H9 (cell line): ENCODE data around the gene PLAAT1. TPM values are rescaled to one million over a fixed set of nuclear protein-coding genes. Genes with fewer than 3 reads are reported as not detected.

Experiments used
- DNase-seq: peaks from one replicate; pipeline ENCODE4 v3.0.0-alpha.2; 2017
- H2AFZ ChIP-seq: one replicate; pipeline ENCODE4 v1.6.1; 2013; ENCODE audit warnings: mild to moderate bottlenecking, low read length, control low read depth, moderate library complexity
- H2AK5ac ChIP-seq: 2 replicates; pipeline ENCODE4 v1.6.1; 2013; ENCODE audit warnings: low read length, control low read depth, mixed read lengths; ENCODE audit not compliant: insufficient read length
- H2BK120ac ChIP-seq: one replicate; pipeline ENCODE4 v1.6.1; 2013; ENCODE audit warnings: low read depth, mild to moderate bottlenecking, low read length, control low read depth, inconsistent platforms; ENCODE audit not compliant: poor library complexity, severe bottlenecking
- H2BK12ac ChIP-seq: 2 replicates; pipeline ENCODE4 v1.6.1; 2013; ENCODE audit warnings: low read length, control low read depth, mixed read lengths, low read depth; ENCODE audit not compliant: insufficient read length
- H2BK15ac ChIP-seq: 2 replicates; pipeline ENCODE4 v1.6.1; 2013; ENCODE audit warnings: low read depth, low read length, control low read depth
- H2BK20ac ChIP-seq: one replicate; pipeline ENCODE4 v1.6.1; 2013; ENCODE audit warnings: low read depth, mild to moderate bottlenecking, low read length, control low read depth, inconsistent platforms; ENCODE audit not compliant: poor library complexity, severe bottlenecking
- H2BK5ac ChIP-seq: 2 replicates; pipeline ENCODE4 v1.6.1; 2013; ENCODE audit warnings: low read length, control low read depth, mixed read lengths; ENCODE audit not compliant: insufficient read length
- H3K14ac ChIP-seq: 2 replicates; pipeline ENCODE4 v1.6.1; 2013; ENCODE audit warnings: low read length, control low read depth; ENCODE audit not compliant: insufficient read depth
- H3K18ac ChIP-seq: 2 replicates; pipeline ENCODE4 v1.6.1; 2013; ENCODE audit warnings: low read depth, mild to moderate bottlenecking, mixed read lengths, low read length, control low read depth; ENCODE audit not compliant: insufficient read length
- H3K23ac ChIP-seq: 2 replicates; pipeline ENCODE4 v1.6.1; 2013; ENCODE audit warnings: low read length, control low read depth, mixed read lengths, low read depth; ENCODE audit not compliant: insufficient read length
- H3K23me2 ChIP-seq: 2 replicates; pipeline ENCODE4 v1.6.1; 2013; ENCODE audit warnings: low read depth, mild to moderate bottlenecking, mixed read lengths, low read length, control low read depth; ENCODE audit not compliant: insufficient read length, poor library complexity, severe bottlenecking
- H3K27ac ChIP-seq: 2 replicates; pipeline ENCODE4 v1.5.1; 2013; ENCODE audit warnings: low read length, control low read depth, mixed read lengths, low read depth; ENCODE audit not compliant: insufficient read length
- H3K27me3 ChIP-seq: 2 replicates; pipeline ENCODE4 v1.6.1; 2013; ENCODE audit warnings: low read length, control low read depth, inconsistent platforms; ENCODE audit not compliant: insufficient read depth
- H3K4ac ChIP-seq: 2 replicates; pipeline ENCODE4 v1.6.1; 2013; ENCODE audit warnings: low read depth, mild to moderate bottlenecking, control low read depth, inconsistent platforms, low read length, moderate library complexity
- H3K4me1 ChIP-seq: 2 replicates; pipeline ENCODE4 v1.6.1; 2013; ENCODE audit warnings: low read length, control low read depth, inconsistent platforms; ENCODE audit not compliant: insufficient read depth
- H3K4me2 ChIP-seq: 2 replicates; pipeline ENCODE4 v1.6.1; 2013; ENCODE audit warnings: low read length, control low read depth, mixed read lengths; ENCODE audit not compliant: insufficient read length, insufficient read depth
- H3K56ac ChIP-seq: 2 replicates; pipeline ENCODE4 v1.6.1; 2013; ENCODE audit warnings: low read depth, mild to moderate bottlenecking, mixed read lengths, low read length, control low read depth; ENCODE audit not compliant: insufficient read length
- H3K79me1 ChIP-seq: 2 replicates; pipeline ENCODE4 v1.6.1; 2013; ENCODE audit warnings: low read depth, mild to moderate bottlenecking, moderate library complexity, low read length, control low read depth, inconsistent platforms; ENCODE audit not compliant: insufficient read depth, poor library complexity, severe bottlenecking
- H3K79me2 ChIP-seq: 2 replicates; pipeline ENCODE4 v1.6.1; 2013; ENCODE audit warnings: low read length, control low read depth, inconsistent platforms; ENCODE audit not compliant: insufficient read depth
- H3K9ac ChIP-seq: 2 replicates; pipeline ENCODE4 v1.6.1; 2013; ENCODE audit warnings: low read length, control low read depth, mixed read lengths; ENCODE audit not compliant: insufficient read length; ENCODE audit errors: extremely low read depth
- H3K9me3 ChIP-seq: one replicate; pipeline ENCODE4 v1.6.1; 2013; ENCODE audit warnings: low read depth, low read length, inconsistent platforms; ENCODE audit not compliant: control insufficient read depth
- H3T11ph ChIP-seq: one replicate; pipeline ENCODE4 v1.6.1; 2013; ENCODE audit warnings: mild to moderate bottlenecking, low read length, control low read depth, inconsistent platforms
- H4K20me1 ChIP-seq: one replicate; pipeline ENCODE4 v1.6.1; 2013; ENCODE audit not compliant: control insufficient read depth, insufficient read length, insufficient read depth
- H4K5ac ChIP-seq: 2 replicates; pipeline ENCODE4 v1.6.1; 2013; ENCODE audit warnings: low read depth, mild to moderate bottlenecking, mixed read lengths, low read length, control low read depth; ENCODE audit not compliant: insufficient read length
- H4K8ac ChIP-seq: replicated peaks from 2 replicates; pipeline ENCODE4 v1.6.1; 2013; ENCODE audit warnings: low read length, control low read depth, mixed read lengths, low read depth; ENCODE audit not compliant: insufficient read length
- H4K91ac ChIP-seq: 2 replicates; pipeline ENCODE4 v1.6.1; 2013; ENCODE audit warnings: low read depth, mild to moderate bottlenecking, moderate library complexity, mixed read lengths, low read length, control low read depth; ENCODE audit not compliant: insufficient read length
- H3K27ac Mint-ChIP-seq, 3 experiments: 2 replicates in 2 of 3; 3 replicates in 1 of 3; pipeline ENCODE4 v1.8.0; 2020 to 2021; ENCODE audit warnings: mixed read lengths in 3 of 3, mild to moderate bottlenecking in 1 of 3, moderate library complexity in 1 of 3
- H3K27me3 Mint-ChIP-seq: 2 replicates; pipeline ENCODE4 v1.8.0; 2021; ENCODE audit warnings: low read depth, mild to moderate bottlenecking, moderate library complexity, mixed read lengths
- H3K36me3 Mint-ChIP-seq, 3 experiments: 2 replicates in 2 of 3; 3 replicates in 1 of 3; pipeline ENCODE4 v1.8.0; 2020 to 2021; ENCODE audit warnings: low read depth in 3 of 3, mixed read lengths in 3 of 3; ENCODE audit not compliant: insufficient read depth in 1 of 3
- H3K4me1 Mint-ChIP-seq, 2 experiments: 2 replicates each; pipeline ENCODE4 v1.8.0; 2020; ENCODE audit warnings: mixed read lengths in 2 of 2
- H3K4me3 Mint-ChIP-seq, 2 experiments: 2 replicates in 1 of 2; 3 replicates in 1 of 2; pipeline ENCODE4 v1.8.0; 2020 to 2021; ENCODE audit warnings: mild to moderate bottlenecking in 2 of 2, mixed read lengths in 2 of 2, moderate library complexity in 1 of 2
- H3K9me3 Mint-ChIP-seq, 2 experiments: 2 replicates in 1 of 2; 3 replicates in 1 of 2; pipeline ENCODE4 v1.8.0; 2020; ENCODE audit warnings: mild to moderate bottlenecking in 2 of 2, mixed read lengths in 2 of 2, moderate library complexity in 1 of 2
- CTCF ChIP-seq: fragments of 200-600 bp; sonication (generic); conservative IDR thresholded peaks from 3 replicates; pipeline ENCODE4 v1.8.0; 2021; ENCODE audit warnings: antibody characterized with exemption, mild to moderate bottlenecking
- WGBS: extraction: QIAGEN DNeasy Blood & Tissue Kit; methylation state at CpG from one replicate; pipeline ENCODE4 v1.1.7; 2013; ENCODE audit warnings: missing lambda C conversion rate, low lambda C conversion rate, mixed read lengths; ENCODE audit not compliant: insufficient read length; ENCODE audit errors: extremely low coverage; 5-methylcytosine and 5-hydroxymethylcytosine counted together
- total RNA-seq: library from RNA; stranded (reverse); gene quantifications from 2 replicates; pipeline ENCODE4 v1.2.1, GENCODE V29; 2021

Gene PLAAT1
- total RNA-seq, 1 experiment from 2014 or later = 4.4 TPM

- no peak overlapping the region for H3K14ac ChIP-seq
- no peaks in the 10 kb centered on the region; a peak in 1 of 7 replicates for H3K36me3 Mint-ChIP-seq
- DNase-seq = no peak
- H3K27ac ChIP-seq = no peak overlapping the region
- no peaks in the 10 kb centered on the region for H3K27me3 ChIP-seq
- no peak overlapping the region for H2BK5ac ChIP-seq
- H3K9me3 ChIP-seq = no peaks in the 10 kb centered on the region
- no peaks in the 10 kb centered on the region for H3K23me2 ChIP-seq
- no peak overlapping the region for H2BK20ac ChIP-seq
- H3K4me3 Mint-ChIP-seq = no peak overlapping the region
- no peak overlapping the region for H2BK15ac ChIP-seq
- H3K4me1 Mint-ChIP-seq = no peaks in the 10 kb centered on the region
- H2AFZ ChIP-seq = no peak overlapping the region
- no peak overlapping the region for H3K4me2 ChIP-seq
- H3K79me1 ChIP-seq = no peaks in the 10 kb centered on the region
- H3K79me2 ChIP-seq = no peaks in the 10 kb centered on the region
- H3K18ac ChIP-seq = no peak overlapping the region
- H2BK120ac ChIP-seq = no peak overlapping the region
- no peak overlapping the region for H4K91ac ChIP-seq
- no peaks in the 10 kb centered on the region for H3K9me3 Mint-ChIP-seq
- H4K8ac ChIP-seq = no peak overlapping the region
- H3T11ph ChIP-seq = no peak overlapping the region
- no peak overlapping the region for H3K27ac Mint-ChIP-seq
- no peak overlapping the region for H4K5ac ChIP-seq
- H3K27me3 Mint-ChIP-seq = no peaks in the 10 kb centered on the region
- no peak for TF ChIP-seq CTCF
- no peak overlapping the region for H3K56ac ChIP-seq
- H3K4me1 ChIP-seq = no peaks in the 10 kb centered on the region
- H2BK12ac ChIP-seq = no peak overlapping the region
- no peak overlapping the region for H3K4ac ChIP-seq
- H3K23ac ChIP-seq = no peak overlapping the region
- no peak overlapping the region for H2AK5ac ChIP-seq
- WGBS = no CpG with 5 or more reads among the region's 3 CpGs
- H4K20me1 ChIP-seq = no peaks in the 10 kb centered on the region
- H3K9ac ChIP-seq = no peak overlapping the region
These were observed 29.4 kb downstream of the PLAAT1 start for GRCh38 chr3:193270451-193270850.
